GM12801 (cell line): ENCODE data around the gene RAB3IL1.

Experiments
- CTCF ChIP-seq: IDR thresholded peaks from one replicate; pipeline ENCODE4 v1.5.1; 2011; ENCODE audit warnings: control low read depth; ENCODE audit not compliant: insufficient read length; ENCODE audit errors: extremely low read depth

Gene RAB3IL1

GRCh38 chr11:61883327-61883726 lies 34.0 kb downstream of the RAB3IL1 start:
- TF ChIP-seq CTCF, result no peak

- TF ChIP-seq CTCF, result no peak
Observed at GRCh38 chr11:61882879-61883278, 34.5 kb downstream of the RAB3IL1 start.

- no peak for TF ChIP-seq CTCF
Observed at GRCh38 chr11:61881397-61881796, 36.0 kb downstream of the RAB3IL1 start.

- TF ChIP-seq CTCF, result no peak
Observed at GRCh38 chr11:61880454-61880853, 36.9 kb downstream of the RAB3IL1 start.

- TF ChIP-seq CTCF, result no peak
Observed at GRCh38 chr11:61880031-61880430, 37.3 kb downstream of the RAB3IL1 start.

GRCh38 chr11:61879152-61879551 lies 38.2 kb downstream of the RAB3IL1 start:
- TF ChIP-seq CTCF, result no peak

GRCh38 chr11:61875698-61876097 lies 41.7 kb downstream of the RAB3IL1 start:
- no peak for TF ChIP-seq CTCF

GRCh38 chr11:61874853-61875252 lies 42.5 kb downstream of the RAB3IL1 start:
- TF ChIP-seq CTCF, result no peak
